ENCODE results near the gene KCNA2.

DNA sequence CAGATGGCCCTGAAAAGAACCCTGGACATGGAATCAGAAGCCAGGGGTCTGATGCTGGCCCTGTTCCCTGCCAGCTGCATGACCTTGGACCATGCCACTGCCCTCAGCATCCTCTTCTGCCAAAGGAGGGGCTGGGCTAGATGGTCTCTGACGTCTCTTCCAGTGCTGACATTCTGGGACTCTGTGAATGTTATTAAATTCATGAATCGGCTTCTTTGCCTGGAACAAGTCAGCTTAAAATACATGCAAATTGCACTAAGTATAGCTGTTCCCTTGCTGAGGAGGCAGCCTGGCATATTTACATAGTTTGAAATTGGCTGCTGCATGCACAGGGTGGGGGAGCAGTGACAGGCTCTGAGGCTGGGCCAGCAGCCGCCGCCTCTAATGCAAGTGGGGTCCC is 23.8 kb downstream of the KCNA2 start:
- no peak for TF ChIP-seq POLR2A (IDR thresholded peaks at IDR 0.05; ENCODE audit: low read depth, low read length)
- no peak for TF ChIP-seq TAF1 (IDR thresholded peaks at IDR 0.05; ENCODE audit: low read depth, low read length)
